ENCODE results near the gene CASK.
A peak's percentile ranks its signal among the peaks of the same experiment; 100 is the strongest.

The CASK gene

DNA sequence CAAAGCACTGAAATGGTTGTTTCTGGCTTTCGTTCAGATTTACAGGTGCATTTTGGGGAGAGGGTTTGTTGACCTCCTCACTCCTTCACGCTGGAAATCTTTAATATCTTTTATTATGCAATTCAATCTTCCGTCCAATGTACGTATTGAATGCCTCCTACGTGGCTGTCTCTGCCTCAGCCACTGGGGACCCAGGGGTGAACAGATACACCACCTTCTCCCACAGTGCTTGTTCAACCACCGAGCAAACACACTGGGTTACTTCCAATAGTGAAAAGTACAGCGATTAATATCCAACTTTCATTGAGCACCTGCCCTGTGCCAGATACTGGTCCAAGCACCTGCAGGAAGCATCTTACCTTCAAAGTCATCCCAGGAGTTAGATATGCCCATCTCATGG lies 424.2 kb downstream of the CASK start:
- no peak for DNase-seq (ENCODE audit: low read depth)
- TF ChIP-seq, protein P1, sequence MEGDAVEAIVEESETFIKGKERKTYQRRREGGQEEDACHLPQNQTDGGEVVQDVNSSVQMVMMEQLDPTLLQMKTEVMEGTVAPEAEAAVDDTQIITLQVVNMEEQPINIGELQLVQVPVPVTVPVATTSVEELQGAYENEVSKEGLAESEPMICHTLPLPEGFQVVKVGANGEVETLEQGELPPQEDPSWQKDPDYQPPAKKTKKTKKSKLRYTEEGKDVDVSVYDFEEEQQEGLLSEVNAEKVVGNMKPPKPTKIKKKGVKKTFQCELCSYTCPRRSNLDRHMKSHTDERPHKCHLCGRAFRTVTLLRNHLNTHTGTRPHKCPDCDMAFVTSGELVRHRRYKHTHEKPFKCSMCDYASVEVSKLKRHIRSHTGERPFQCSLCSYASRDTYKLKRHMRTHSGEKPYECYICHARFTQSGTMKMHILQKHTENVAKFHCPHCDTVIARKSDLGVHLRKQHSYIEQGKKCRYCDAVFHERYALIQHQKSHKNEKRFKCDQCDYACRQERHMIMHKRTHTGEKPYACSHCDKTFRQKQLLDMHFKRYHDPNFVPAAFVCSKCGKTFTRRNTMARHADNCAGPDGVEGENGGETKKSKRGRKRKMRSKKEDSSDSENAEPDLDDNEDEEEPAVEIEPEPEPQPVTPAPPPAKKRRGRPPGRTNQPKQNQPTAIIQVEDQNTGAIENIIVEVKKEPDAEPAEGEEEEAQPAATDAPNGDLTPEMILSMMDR (IDR thresholded peaks at IDR 0.05; ENCODE audit: low read depth, low read length, missing control alignments), result no peak
- H3K4me3 ChIP-seq (ENCODE audit: low read depth, low read length), result no peak overlapping the region

DNA sequence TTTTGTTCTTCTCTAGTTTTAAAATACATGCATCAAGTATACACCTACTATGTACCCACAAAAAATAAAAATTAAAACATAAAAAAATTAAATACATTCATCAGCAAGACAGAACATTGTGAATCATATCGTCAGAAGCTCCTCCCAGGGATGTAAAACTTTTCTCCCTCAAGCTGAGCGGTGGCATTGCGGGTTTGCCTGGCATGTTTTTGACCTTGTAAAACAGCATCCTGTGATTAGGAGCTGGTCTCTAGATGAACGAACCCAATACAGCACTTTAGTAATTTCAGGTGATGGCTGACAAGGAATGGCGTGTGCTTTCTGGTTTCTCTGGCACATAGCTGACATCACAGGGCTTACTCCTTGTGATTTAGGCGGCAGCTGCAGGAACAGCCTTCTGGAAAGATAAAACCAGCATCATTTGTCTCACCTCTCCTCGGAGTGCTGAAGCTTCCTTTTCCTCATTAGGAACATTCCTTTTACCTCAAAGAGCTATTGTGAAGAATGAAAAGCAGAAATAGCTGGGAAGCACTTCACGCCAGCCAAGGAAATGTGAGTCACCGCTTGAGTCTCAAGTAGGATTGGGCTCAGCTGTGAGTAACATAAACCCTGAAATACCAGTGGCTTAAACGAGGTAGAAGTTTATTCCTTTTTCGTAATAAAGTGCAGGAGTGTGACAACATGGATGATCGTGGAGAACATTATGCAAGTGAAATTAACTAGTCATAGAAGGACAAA lies 431.9 kb downstream of the CASK start:
- no peak overlapping the region for H3K4me3 ChIP-seq (ENCODE audit: low read depth, low read length)
- DNase-seq (ENCODE audit: low read depth), result no peak
- TF ChIP-seq, protein P1 (IDR thresholded peaks at IDR 0.05; ENCODE audit: low read depth, low read length, missing control alignments), result no peak

GRCh38 chrX:41490446-41490845 lies 432.9 kb downstream of the CASK start:
- TF ChIP-seq, protein P1 (IDR thresholded peaks at IDR 0.05; ENCODE audit: low read depth, low read length, missing control alignments), result no peak
- DNase-seq (ENCODE audit: low read depth), result no peak
- no peak overlapping the region for H3K4me3 ChIP-seq (ENCODE audit: low read depth, low read length)

DNA sequence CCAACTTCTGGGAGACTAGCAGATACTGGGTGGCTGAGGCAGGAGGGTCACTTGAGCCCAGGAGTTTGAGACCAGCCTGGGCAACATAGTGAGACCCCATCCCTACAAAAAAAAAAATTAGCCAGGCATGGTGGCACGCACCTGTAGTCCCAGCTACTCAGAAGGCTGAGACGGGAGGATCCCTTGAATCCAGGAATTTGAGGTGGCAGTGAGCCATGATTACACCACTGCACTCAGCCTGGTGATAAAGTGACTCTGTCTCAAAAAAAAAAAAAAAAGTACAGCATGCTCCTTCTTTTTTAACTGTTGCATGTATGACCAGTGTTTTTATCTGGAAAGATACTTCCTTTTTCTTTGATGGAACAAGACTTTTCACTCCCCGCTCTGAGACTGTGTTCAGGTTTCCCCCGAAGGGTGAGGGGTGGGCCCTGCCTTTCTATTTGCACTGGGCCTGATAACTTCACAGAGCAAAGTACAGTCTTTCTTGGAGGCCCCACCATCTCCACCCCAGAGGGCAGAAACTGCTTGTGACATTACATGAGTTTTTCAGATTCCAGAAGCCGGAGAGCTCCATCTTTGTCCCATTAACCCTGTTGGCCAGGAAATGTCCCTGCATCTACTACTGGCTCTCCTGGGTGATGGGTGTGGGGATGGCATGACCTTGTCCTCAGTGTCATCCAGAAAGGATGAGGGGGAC lies 441.1 kb downstream of the CASK start:
- no peak overlapping the region for H3K4me3 ChIP-seq (ENCODE audit: low read depth, low read length)
- TF ChIP-seq, protein P1 (IDR thresholded peaks at IDR 0.05; ENCODE audit: low read depth, low read length, missing control alignments), result no peak
- no peak for DNase-seq (ENCODE audit: low read depth)

GRCh38 chrX:41481264-41482109 lies 441.9 kb downstream of the CASK start:
- no peak overlapping the region for H3K4me3 ChIP-seq (ENCODE audit: low read depth, low read length)
- DNase-seq (ENCODE audit: low read depth), result no peak
- TF ChIP-seq, protein P1 (IDR thresholded peaks at IDR 0.05; ENCODE audit: low read depth, low read length, missing control alignments), result peak; percentile 51

DNA sequence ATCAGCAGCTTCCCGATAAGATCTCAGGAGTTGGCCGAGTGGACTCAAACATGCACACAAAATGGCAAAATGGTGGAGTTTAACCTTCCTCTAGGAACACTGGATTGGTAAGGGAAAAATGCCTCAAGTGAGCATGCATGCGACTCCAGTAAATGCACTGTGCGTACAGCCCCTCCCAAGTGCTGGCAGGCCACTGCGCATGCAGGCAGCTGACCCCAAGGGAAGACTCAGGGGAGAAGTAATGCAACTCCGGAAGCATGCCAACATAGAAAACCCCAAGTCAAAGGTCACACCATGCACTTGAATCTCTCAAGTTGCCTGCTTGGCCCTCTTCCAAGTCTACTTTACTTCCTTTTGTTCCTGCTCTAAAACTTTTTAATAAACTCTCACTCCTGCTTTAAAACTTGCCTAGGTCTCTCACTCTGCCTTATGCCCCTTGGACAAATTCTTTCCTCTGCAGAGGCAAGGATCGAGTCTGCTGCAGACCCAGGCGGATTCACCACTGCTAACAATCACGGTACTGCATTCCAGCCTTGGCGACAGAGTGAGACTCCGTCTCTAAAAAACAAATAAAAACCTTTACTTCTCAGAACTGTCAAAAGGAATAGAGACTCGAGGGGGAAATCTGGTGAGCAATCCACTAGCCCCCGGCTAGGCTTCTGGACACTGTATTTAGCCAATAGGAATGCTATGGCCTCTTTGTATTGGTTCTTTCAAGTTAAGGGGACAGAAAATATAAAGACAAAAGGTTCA lies 442.7 kb downstream of the CASK start:
- TF ChIP-seq, protein P1 (IDR thresholded peaks at IDR 0.05; ENCODE audit: low read depth, low read length, missing control alignments), result no peak
- no peak overlapping the region for H3K4me3 ChIP-seq (ENCODE audit: low read depth, low read length)
- DNase-seq (ENCODE audit: low read depth), result no peak

All from GM12864 (cell line).